ENCODE data around the gene RASAL2. TPM values are rescaled to one million over a fixed set of nuclear protein-coding genes. Genes with fewer than 3 reads are reported as not detected.

The RASAL2 gene
- total and polyA plus RNA-seq, 2 of the 4 experiments (the other 2 are of a cell fraction): 13.1 to 20.6 TPM

DNA sequence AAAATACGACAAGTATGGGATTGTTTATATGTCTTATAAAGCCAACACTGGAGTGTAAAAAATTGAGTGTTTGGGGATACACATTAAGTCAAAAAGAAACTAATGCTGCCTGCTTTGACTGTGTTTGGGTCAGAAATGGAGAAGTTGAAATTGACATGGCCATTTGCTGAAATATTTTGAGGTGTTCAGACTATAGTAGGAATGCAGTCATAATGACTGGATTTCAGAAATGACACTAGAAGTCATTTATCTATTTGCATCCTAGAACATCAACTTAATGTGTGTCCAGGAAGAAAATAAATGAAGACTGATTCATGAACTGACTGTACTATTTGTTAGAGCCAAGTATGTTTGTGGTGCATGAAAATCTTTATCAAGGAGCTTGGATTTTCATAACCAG, 28.4 kb downstream of the RASAL2 start:
- Histone ChIP-seq H3K27ac (ENCODE audit: insufficient read depth, low read length) (no peak overlapping the region), H3K9me1 (ENCODE audit: insufficient read depth, low read length) (0 out of 2 replicates have a peak, but pooled peaks cover 3% of the 10 kb centered on the region), H3K27me3 (ENCODE audit: control insufficient read depth, insufficient read depth, low read length) (no peaks in the 10 kb centered on the region), H2BK120ac (ENCODE audit: low read depth, low read length) (no peak overlapping the region), H3K18ac (ENCODE audit: low read depth, low read length) (no peak overlapping the region), H3K9me3 (ENCODE audit: control insufficient read depth, insufficient read depth, low read length) (no peaks in the 10 kb centered on the region), H4K20me1 (ENCODE audit: insufficient read depth, low read length) (no peaks in the 10 kb centered on the region; the same call in 1 of the 2 replicates), H2BK20ac (ENCODE audit: low read depth, low read length) (no peak overlapping the region), H3K36me3 (ENCODE audit: control insufficient read depth, insufficient read depth, low read length) (no peaks in the 10 kb centered on the region), H2AK9ac (replicated peaks; ENCODE audit: low read depth, low read length, poor library complexity) (no peak overlapping the region), H3K23ac (ENCODE audit: low read depth, low read length) (peak overlapping the region; percentile 40; the same call in 1 of the 2 replicates), H4K91ac (ENCODE audit: insufficient read depth, low read depth, low read length) (no peak overlapping the region), H3K56ac (ENCODE audit: extremely low read depth, insufficient read depth, low read length) (no peak overlapping the region), H2BK15ac (ENCODE audit: low read depth, low read length) (no peak overlapping the region), H2BK5ac (ENCODE audit: low read depth, low read length, poor library complexity, severe bottlenecking) (peak overlapping the region; percentile 11), H4K5ac (ENCODE audit: low read depth, low read length) (no peak overlapping the region), H4K8ac (ENCODE audit: low read depth in 2 of 2, low read length in 2 of 2) (no peak overlapping the region), H3K4me3 (ENCODE audit: insufficient read depth, low read depth, low read length) (no peak overlapping the region), H2AK5ac (ENCODE audit: low read depth, low read length) (no peak overlapping the region), H3K4me1 (ENCODE audit: control insufficient read depth, insufficient read depth, low read length) (peaks cover 4% of the 10 kb centered on the region; the same call in 1 of the 2 replicates), H3K14ac (replicated peaks; ENCODE audit: low read depth, low read length) (no peak overlapping the region; the same call in 1 of the 2 replicates), H3K79me1 (ENCODE audit: low read depth in 1 of 2, low read length in 2 of 2) (peaks cover 21 to 61% of the 10 kb centered on the region in 2 experiments; a peak in 3 of 4 replicates), H3K9ac (ENCODE audit: low read depth, low read length) (no peak overlapping the region), H2AFZ (replicated peaks; ENCODE audit: low read length, poor library complexity) (no peak overlapping the region), H3K4ac (ENCODE audit: low read depth, low read length) (no peak overlapping the region), H3K4me2 (ENCODE audit: low read depth, low read length) (peak overlapping the region; percentile 49; the same call in 1 of the 2 replicates)
- dilution Hi-C loops (cut with HindIII; ENCODE audit: low sequenced_read_pairs, unreplicated experiment) (no loop called here), in situ Hi-C loops (cut with MboI; ENCODE audit: low sequenced_read_pairs) (no loop called here), intact Hi-C loops (cut with micrococcal nuclease) (no loop called here)
- BruUV-seq (replicated peaks): no TSS peak
- peak; percentile 18 for ATAC-seq (ENCODE audit: low read depth)
- DNase-seq: peak; percentile 7
- POLR2A ChIA-PET (ENCODE audit: unreplicated experiment): no interaction called here
- no peak for TF ChIP-seq MAFK (IDR thresholded peaks at IDR 0.05; ENCODE audit: low read depth, low read length)
- TF ChIP-seq, protein P1, sequence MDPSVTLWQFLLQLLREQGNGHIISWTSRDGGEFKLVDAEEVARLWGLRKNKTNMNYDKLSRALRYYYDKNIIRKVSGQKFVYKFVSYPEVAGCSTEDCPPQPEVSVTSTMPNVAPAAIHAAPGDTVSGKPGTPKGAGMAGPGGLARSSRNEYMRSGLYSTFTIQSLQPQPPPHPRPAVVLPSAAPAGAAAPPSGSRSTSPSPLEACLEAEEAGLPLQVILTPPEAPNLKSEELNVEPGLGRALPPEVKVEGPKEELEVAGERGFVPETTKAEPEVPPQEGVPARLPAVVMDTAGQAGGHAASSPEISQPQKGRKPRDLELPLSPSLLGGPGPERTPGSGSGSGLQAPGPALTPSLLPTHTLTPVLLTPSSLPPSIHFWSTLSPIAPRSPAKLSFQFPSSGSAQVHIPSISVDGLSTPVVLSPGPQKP (IDR thresholded peaks at IDR 0.05; ENCODE audit: borderline replicate concordance, low read depth, low read length): no peak
- TF ChIP-seq CEBPB (IDR thresholded peaks at IDR 0.05; ENCODE audit: low read depth, low read length): no peak
- no peak for TF ChIP-seq POLR2A (IDR thresholded peaks at IDR 0.05; ENCODE audit: low read depth, low read length)
- TF ChIP-seq CHD1 (IDR thresholded peaks at IDR 0.05; ENCODE audit: low read depth, low read length): no peak
- TF ChIP-seq, protein P2, sequence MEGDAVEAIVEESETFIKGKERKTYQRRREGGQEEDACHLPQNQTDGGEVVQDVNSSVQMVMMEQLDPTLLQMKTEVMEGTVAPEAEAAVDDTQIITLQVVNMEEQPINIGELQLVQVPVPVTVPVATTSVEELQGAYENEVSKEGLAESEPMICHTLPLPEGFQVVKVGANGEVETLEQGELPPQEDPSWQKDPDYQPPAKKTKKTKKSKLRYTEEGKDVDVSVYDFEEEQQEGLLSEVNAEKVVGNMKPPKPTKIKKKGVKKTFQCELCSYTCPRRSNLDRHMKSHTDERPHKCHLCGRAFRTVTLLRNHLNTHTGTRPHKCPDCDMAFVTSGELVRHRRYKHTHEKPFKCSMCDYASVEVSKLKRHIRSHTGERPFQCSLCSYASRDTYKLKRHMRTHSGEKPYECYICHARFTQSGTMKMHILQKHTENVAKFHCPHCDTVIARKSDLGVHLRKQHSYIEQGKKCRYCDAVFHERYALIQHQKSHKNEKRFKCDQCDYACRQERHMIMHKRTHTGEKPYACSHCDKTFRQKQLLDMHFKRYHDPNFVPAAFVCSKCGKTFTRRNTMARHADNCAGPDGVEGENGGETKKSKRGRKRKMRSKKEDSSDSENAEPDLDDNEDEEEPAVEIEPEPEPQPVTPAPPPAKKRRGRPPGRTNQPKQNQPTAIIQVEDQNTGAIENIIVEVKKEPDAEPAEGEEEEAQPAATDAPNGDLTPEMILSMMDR (conservative IDR thresholded peaks at IDR 0.05; ENCODE audit: low read depth, low read length): no peak
- TF ChIP-seq RCOR1 (IDR thresholded peaks at IDR 0.05; ENCODE audit: insufficient replicate concordance, low read length): no peak
- TF ChIP-seq FOS (IDR thresholded peaks at IDR 0.05; ENCODE audit: low read depth, low read length): no peak
- TF ChIP-seq BHLHE40 (IDR thresholded peaks at IDR 0.05; ENCODE audit: low read depth, low read length): no peak
- TF ChIP-seq SMC3 (IDR thresholded peaks at IDR 0.05; ENCODE audit: low read depth, low read length): no peak
- no peak for TF ChIP-seq RFX5 (IDR thresholded peaks at IDR 0.05; ENCODE audit: low read depth, low read length)
- TF ChIP-seq RAD21 (IDR thresholded peaks at IDR 0.05; ENCODE audit: low read length): no peak
- no peak for TF ChIP-seq MAZ (IDR thresholded peaks at IDR 0.05; ENCODE audit: borderline replicate concordance, low read depth, low read length)
- TF ChIP-seq NFE2L2 (IDR thresholded peaks at IDR 0.05; ENCODE audit: low read depth, low read length): no peak
- no peak for TF ChIP-seq MXI1 (IDR thresholded peaks at IDR 0.05; ENCODE audit: borderline replicate concordance, low read depth, low read length)
- WGBS, 2 experiments (ENCODE audit: extremely low coverage in 2 of 2, insufficient read length in 1 of 2): no CpG with 5 or more reads among the region's 1 CpG
- CTCF ChIA-PET: interaction anchor here (0.6 to 0.8 kb wide), 2 partner anchors 14 to 31 kb away, joined by 3 to 4 read pairs; no protein-coding TSS in a partner anchor
